GM12801 (cell line): Measurements from ENCODE around the gene RHOXF1.
"Not testable (repeated sequence)": the region's sequence is repeated elsewhere in the genome, so short reads cannot be mapped to it uniquely, and the experiment has no call there.

Experiments
- CTCF ChIP-seq: IDR thresholded peaks from one replicate; pipeline ENCODE4 v1.5.1; 2011; ENCODE audit warnings: control low read depth; ENCODE audit not compliant: insufficient read length; ENCODE audit errors: extremely low read depth

RHOXF1 gene

GRCh38 chrX:120115438-120115963 lies at the start of gene RHOXF1:
RHOXF1 (minus strand) TSS chrX:120115913; CDS start chrX:120115862, 51 bp downstream.
- TF ChIP-seq CTCF: no peak

- not testable (repeated sequence) for TF ChIP-seq CTCF
Observed at GRCh38 chrX:120158313-120158712, 42.6 kb upstream of the RHOXF1 start, which contains the start of gene RHOXF2. RHOXF2 (plus strand) TSS chrX:120158613; CDS start chrX:120158751, 138 bp downstream.

GRCh38 chrX:120147537-120147936 lies 31.8 kb upstream of the RHOXF1 start:
- TF ChIP-seq CTCF: no peak

GRCh38 chrX:120145295-120145925 lies 29.7 kb upstream of the RHOXF1 start:
- TF ChIP-seq CTCF: no peak

- TF ChIP-seq CTCF: no peak
Observed at GRCh38 chrX:120144178-120144844, 28.6 kb upstream of the RHOXF1 start.

- no peak for TF ChIP-seq CTCF
Observed at GRCh38 chrX:120140293-120140981, 24.7 kb upstream of the RHOXF1 start.

- no peak for TF ChIP-seq CTCF
Observed at GRCh38 chrX:120137439-120137838, 21.7 kb upstream of the RHOXF1 start.
